ENCODE data around the gene FYB1.

The FYB1 gene

DNA sequence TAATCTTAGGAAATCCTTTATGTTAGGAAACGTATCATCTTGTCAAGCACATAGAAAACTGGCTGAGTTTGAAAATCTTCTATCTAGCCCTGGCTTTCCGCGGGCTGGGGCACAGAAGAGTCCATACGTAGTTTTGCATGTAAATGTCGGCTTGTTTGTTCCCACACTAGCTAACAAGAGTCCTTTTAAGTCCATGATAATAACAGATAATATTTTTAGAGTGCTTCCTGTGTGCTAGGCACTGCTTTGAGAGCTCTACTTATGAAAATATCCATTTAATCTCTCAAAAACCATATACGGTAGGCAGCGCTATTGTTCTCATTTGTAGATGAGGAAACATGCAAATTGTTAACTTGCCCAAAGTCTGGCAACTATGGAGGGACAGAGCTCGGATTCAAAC is 40.5 kb downstream of the FYB1 start:
- TF ChIP-seq, protein P1, sequence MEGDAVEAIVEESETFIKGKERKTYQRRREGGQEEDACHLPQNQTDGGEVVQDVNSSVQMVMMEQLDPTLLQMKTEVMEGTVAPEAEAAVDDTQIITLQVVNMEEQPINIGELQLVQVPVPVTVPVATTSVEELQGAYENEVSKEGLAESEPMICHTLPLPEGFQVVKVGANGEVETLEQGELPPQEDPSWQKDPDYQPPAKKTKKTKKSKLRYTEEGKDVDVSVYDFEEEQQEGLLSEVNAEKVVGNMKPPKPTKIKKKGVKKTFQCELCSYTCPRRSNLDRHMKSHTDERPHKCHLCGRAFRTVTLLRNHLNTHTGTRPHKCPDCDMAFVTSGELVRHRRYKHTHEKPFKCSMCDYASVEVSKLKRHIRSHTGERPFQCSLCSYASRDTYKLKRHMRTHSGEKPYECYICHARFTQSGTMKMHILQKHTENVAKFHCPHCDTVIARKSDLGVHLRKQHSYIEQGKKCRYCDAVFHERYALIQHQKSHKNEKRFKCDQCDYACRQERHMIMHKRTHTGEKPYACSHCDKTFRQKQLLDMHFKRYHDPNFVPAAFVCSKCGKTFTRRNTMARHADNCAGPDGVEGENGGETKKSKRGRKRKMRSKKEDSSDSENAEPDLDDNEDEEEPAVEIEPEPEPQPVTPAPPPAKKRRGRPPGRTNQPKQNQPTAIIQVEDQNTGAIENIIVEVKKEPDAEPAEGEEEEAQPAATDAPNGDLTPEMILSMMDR (conservative IDR thresholded peaks at IDR 0.05; ENCODE audit: low read depth): no peak
- CTCF ChIA-PET: interaction anchor here (1.0 kb wide), 1 partner anchor 29 kb away, joined by 3 read pairs; no protein-coding TSS in a partner anchor
- POLR2A ChIA-PET (ENCODE audit: low non-redundant PET): no interaction called here
- no peak overlapping the region for H3K27ac ChIP-seq
- no peak for DNase-seq (ENCODE audit: low spot score)

DNA sequence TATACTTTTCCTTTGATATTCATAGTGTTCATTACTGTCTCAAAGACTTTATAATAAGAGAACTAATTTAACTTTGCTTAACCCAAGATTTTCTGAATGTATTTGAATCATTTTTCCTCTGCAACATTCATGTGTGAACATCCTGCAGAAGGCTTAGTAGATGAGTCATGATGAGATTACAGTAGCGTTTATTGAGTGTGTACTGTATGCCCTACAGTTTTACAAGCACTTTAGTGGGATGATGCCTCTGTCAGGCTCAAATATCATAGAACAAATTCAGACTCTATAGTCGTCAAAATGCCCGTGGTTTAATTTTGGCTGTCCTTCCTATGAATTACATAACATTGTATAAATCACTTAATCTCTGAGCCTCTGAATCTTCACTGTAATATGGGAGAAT is 41.2 kb downstream of the FYB1 start:
- CTCF ChIA-PET: no interaction called here
- POLR2A ChIA-PET (ENCODE audit: low non-redundant PET): no interaction called here
- no peak overlapping the region for H3K27ac ChIP-seq
- DNase-seq (ENCODE audit: low spot score): no peak
- TF ChIP-seq, protein P1 (conservative IDR thresholded peaks at IDR 0.05; ENCODE audit: low read depth): no peak

DNA sequence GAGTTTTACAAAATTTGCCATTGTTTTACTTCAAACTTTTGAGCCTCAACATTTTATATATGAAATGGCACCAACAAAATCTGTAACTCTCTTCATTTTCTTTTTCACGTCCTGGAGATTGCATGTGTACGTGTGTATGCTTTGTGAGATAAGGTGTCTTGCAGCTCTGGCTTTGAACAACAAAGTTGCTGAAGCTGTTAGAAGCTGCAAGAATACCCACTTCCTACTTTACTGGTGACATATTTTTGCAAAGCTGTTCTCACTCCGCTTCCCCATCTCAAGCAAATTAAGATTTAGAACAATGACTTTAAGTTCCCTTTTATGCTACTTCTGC is 41.8 kb downstream of the FYB1 start:
- TF ChIP-seq, protein P1 (conservative IDR thresholded peaks at IDR 0.05; ENCODE audit: low read depth): no peak
- no peak for DNase-seq (ENCODE audit: low spot score)

DNA sequence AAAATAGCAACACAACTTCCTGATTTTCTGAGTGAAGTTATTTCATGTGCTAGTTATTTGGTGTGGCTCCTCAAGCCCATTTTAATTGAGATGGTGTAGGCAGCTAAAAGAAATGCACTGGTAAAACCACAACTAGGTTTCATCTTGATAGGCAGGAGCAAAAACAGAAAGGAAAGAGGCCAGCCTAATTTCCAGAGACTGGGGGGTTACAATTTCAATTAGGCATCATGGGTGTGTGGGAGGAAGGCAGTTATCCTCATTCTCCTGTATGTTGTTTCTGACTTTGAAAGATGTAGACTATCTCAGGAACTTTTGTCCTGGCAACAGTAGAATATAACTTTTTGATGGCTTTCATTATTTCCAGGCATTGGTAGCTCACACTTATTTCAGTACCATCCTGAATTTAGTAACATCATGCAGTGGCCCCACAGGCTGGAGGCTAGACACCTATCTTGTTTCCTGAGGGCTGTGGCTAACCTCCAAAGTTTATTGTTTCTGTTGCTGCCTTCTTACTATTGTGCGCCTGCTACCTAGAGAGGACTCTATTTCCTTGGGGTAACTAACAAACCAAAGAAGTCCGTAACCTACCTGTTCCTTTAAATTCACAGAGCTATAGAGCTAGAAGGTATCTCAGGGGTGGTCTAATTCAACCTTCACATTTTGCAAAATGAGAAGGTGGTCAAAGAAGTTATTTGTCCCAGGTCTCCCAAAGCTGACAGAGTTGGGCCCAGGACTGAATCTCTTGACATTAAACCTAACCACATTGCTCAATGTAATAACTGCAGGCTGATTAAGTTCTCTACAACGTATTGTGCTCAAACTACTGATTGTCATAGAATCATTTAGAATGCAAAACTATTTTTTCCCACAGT is 42.4 kb downstream of the FYB1 start:
- H3K27ac ChIP-seq: no peak overlapping the region
- ChIA-PET CTCF (no interaction called here), POLR2A (ENCODE audit: low non-redundant PET) (no interaction called here)
- no peak for DNase-seq (ENCODE audit: low spot score)
- TF ChIP-seq, protein P1 (conservative IDR thresholded peaks at IDR 0.05; ENCODE audit: low read depth): no peak

More for the DNA sequence above, 41.8 kb downstream of the FYB1 start:
- H3K27ac ChIP-seq: no peak overlapping the region
- CTCF ChIA-PET: no interaction called here
- POLR2A ChIA-PET (ENCODE audit: low non-redundant PET): no interaction called here

DNA sequence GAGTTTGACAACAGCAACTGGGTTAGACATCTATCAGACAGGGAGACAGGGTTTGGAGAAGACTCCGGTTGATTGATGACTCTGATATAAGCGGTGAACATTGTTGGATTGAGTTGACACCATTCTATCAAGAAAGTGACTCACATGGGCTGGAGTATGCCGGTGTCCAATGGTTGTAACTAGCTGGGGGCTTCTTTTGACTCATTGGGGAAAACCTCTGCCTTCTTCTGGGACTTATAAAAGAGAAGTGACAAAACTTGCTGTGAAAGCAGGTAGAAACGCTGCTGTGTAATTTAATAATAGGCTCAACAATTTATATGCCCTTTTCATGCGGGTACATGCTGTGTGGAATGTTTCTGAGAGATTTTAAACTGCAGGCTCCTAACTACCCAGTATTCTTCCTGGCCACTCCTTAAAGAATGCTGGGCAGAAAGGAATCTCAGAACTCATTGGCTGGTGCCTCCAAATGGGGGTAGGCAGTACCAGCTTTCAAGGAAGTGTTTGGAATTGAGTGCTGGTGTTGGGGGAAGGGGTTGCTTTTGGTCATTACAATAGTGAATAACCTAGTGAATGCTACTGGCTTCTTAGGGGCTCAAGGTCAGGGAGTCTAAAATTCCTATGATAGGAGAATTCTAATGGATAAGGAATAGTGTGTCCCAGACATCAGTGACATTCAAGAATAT is 43.9 kb downstream of the FYB1 start:
- no peak overlapping the region for H3K27ac ChIP-seq
- ChIA-PET POLR2A (ENCODE audit: low non-redundant PET) (interaction anchor here (0.5 kb wide), 1 partner anchor 80 kb away, joined by 3 read pairs; no protein-coding TSS in a partner anchor), CTCF (no interaction called here)
- DNase-seq (ENCODE audit: low spot score): no peak
- TF ChIP-seq, protein P1 (conservative IDR thresholded peaks at IDR 0.05; ENCODE audit: low read depth): no peak

DNA sequence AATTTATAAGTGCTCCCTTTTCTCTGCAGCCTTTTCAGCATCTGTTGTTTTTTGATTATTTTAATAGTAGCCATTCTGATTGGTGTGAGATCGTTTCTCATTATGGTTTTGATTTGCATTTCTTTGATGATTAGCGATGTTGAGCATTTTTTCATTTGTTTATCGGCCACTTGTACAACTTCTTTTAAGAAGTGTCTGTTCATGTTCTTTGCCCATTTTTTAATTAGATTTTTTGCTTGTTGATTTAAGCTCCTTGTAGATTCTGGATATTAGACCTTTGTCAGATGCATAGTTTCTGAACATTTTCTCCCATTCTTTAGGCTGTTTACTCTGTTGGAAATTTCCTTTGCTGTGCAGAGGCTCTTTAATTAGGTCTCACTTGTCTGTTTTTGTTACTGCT is 46.3 kb downstream of the FYB1 start:
- ChIA-PET POLR2A (ENCODE audit: low non-redundant PET) (no interaction called here), CTCF (no interaction called here)
- TF ChIP-seq, protein P1 (conservative IDR thresholded peaks at IDR 0.05; ENCODE audit: low read depth): no peak
- no peak overlapping the region for H3K27ac ChIP-seq
- DNase-seq (ENCODE audit: low spot score): no peak
